MCF 10A (cell line): Measurements from ENCODE around the gene POLA2. TPM values are rescaled to one million over a fixed set of nuclear protein-coding genes. Genes with fewer than 3 reads are reported as not detected.

ENCODE experiments used
- BruUV-seq: library from RNA; stranded (reverse); fragments of 400-500 nt; replicated peaks from 2 replicates; lab custom pipeline; 2021; lab: Mats Ljungman, UMichigan
- CTCF ChIA-PET: fragments of 300-600 bp; sonication (Branson Sonifier 250); formaldehyde crosslinking; extraction: SDS; loops from one replicate; lab custom pipeline; 2021; ENCODE audit warnings: antibody characterized with exemption, inconsistent platforms; lab: Yijun Ruan, JAX
- POLR2A ChIA-PET: fragments of 300-600, 350-650 bp; sonication (Branson Sonifier 250); formaldehyde crosslinking; extraction: SDS; loops from one replicate; lab custom pipeline; 2020; ENCODE audit warnings: antibody characterized with exemption, inconsistent platforms; lab: Yijun Ruan, JAX
- DNase-seq: peaks from one replicate; pipeline ENCODE4 v3.0.0-alpha.2; 2018; ENCODE audit not compliant: unreplicated experiment
- H3K27ac Mint-ChIP-seq: one replicate; pipeline ENCODE4 v1.8.0; 2022; ENCODE audit warnings: mild to moderate bottlenecking, low read depth, mixed read lengths; ENCODE audit not compliant: unreplicated experiment
- H3K27me3 Mint-ChIP-seq: one replicate; pipeline ENCODE4 v1.8.0; 2022; ENCODE audit warnings: mixed read lengths; ENCODE audit not compliant: insufficient read depth, unreplicated experiment
- H3K36me3 Mint-ChIP-seq: one replicate; pipeline ENCODE4 v1.8.0; 2022; ENCODE audit warnings: mild to moderate bottlenecking, moderate library complexity, mixed read lengths; ENCODE audit not compliant: insufficient read depth, unreplicated experiment
- H3K4me1 Mint-ChIP-seq: one replicate; pipeline ENCODE4 v1.8.0; 2022; ENCODE audit warnings: mixed read lengths; ENCODE audit not compliant: insufficient read depth, unreplicated experiment
- H3K4me3 Mint-ChIP-seq: one replicate; pipeline ENCODE4 v1.8.0; 2022; ENCODE audit warnings: mild to moderate bottlenecking, moderate library complexity, mixed read lengths; ENCODE audit not compliant: unreplicated experiment
- H3K9me3 Mint-ChIP-seq: one replicate; pipeline ENCODE4 v1.8.0; 2022; ENCODE audit warnings: mixed read lengths; ENCODE audit not compliant: unreplicated experiment
- intact Hi-C: fragments of 100-400 bp; cut with micrococcal nuclease; formaldehyde crosslinking; loops from 2 replicates; pipeline ENCODE4 v1.14.1; 2022
- total RNA-seq: library from RNA; stranded (reverse); gene quantifications from 2 replicates; pipeline ENCODE4 v1.2.3, GENCODE V29; 2022
- TF ChIP-seq, protein P1 (sequence below): fragments of 200-600 bp; IDR thresholded peaks from one replicate; pipeline ENCODE4 v1.8.0; 2022; ENCODE audit warnings: antibody characterized with exemption, mild to moderate bottlenecking; ENCODE audit not compliant: unreplicated experiment

The POLA2 gene
- total RNA-seq, 1 experiment from 2014 or later = 10.3 TPM

- peak; percentile 20 for DNase-seq
- intact Hi-C loops = no loop called here
- BruUV-seq = no TSS peak
- Mint-ChIP-seq H3K9me3 (no peaks in the 10 kb centered on the region), H3K4me1 (peaks cover 20% of the 10 kb centered on the region), H3K4me3 (no peak overlapping the region), H3K27me3 (no peaks in the 10 kb centered on the region), H3K27ac (peak overlapping the region; percentile 8), H3K36me3 (peaks cover 38% of the 10 kb centered on the region)
- ChIA-PET POLR2A (interaction anchor here (0.6 to 1.1 kb wide), 3 partner anchors 14 to 275 kb away, joined by 3 to 4 read pairs (median 4); partner anchors contain the start of gene ARL2), CTCF (interaction anchor here (2.2 to 2.3 kb wide), 2 partner anchors 26 to 41 kb away, joined by 11 to 13 read pairs; no protein-coding TSS in a partner anchor)
- TF ChIP-seq, protein P1, sequence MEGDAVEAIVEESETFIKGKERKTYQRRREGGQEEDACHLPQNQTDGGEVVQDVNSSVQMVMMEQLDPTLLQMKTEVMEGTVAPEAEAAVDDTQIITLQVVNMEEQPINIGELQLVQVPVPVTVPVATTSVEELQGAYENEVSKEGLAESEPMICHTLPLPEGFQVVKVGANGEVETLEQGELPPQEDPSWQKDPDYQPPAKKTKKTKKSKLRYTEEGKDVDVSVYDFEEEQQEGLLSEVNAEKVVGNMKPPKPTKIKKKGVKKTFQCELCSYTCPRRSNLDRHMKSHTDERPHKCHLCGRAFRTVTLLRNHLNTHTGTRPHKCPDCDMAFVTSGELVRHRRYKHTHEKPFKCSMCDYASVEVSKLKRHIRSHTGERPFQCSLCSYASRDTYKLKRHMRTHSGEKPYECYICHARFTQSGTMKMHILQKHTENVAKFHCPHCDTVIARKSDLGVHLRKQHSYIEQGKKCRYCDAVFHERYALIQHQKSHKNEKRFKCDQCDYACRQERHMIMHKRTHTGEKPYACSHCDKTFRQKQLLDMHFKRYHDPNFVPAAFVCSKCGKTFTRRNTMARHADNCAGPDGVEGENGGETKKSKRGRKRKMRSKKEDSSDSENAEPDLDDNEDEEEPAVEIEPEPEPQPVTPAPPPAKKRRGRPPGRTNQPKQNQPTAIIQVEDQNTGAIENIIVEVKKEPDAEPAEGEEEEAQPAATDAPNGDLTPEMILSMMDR = no peak
Measured at GRCh38 chr11:65288706-65289536, 27.2 kb downstream of the POLA2 start.

GRCh38 chr11:65290448-65291165 lies 28.8 kb downstream of the POLA2 start:
- peak overlapping the region; percentile 72 for H3K27ac Mint-ChIP-seq
- TF ChIP-seq, protein P1 = no peak
- intact Hi-C loops = no loop called here
- DNase-seq = peak; percentile 95
- no peaks in the 10 kb centered on the region for H3K27me3 Mint-ChIP-seq
- ChIA-PET POLR2A (interaction anchor here (0.6 to 5.0 kb wide), 4 partner anchors 12 to 59 kb away, joined by 3 to 21 read pairs (median 4); partner anchors contain the start of gene CDC42EP2), CTCF (interaction anchor here (0.6 to 4.2 kb wide), 9 partner anchors 10 to 240 kb away, joined by 3 to 31 read pairs (median 4); partner anchors contain the start of gene CDC42EP2)
- H3K4me3 Mint-ChIP-seq = no peak overlapping the region
- no peaks in the 10 kb centered on the region for H3K9me3 Mint-ChIP-seq
- no TSS peak for BruUV-seq
- peaks cover 20% of the 10 kb centered on the region for H3K4me1 Mint-ChIP-seq
- H3K36me3 Mint-ChIP-seq = peaks cover 47% of the 10 kb centered on the region

DNA sequence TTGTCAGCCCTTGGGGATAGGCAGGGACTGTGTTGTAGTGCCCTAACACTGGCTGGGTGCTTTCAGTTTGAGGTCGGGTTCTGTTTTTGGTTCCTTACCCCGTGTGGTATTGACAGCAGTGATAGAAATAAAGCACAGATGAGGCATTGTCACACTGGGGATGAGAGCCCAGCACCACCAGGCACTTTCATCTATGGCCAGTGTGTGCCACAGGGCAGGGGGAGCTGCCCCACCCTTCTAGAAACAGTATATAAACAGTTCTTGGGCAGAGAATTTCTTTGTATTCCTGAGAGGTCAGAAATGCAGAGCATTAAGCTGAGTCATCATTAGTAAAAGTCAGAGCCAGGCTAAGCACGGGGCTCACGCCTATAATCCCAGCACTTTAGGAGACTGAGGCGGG lies 29.9 kb downstream of the POLA2 start:
- intact Hi-C loops = no loop called here
- DNase-seq = peak; percentile 68
- TF ChIP-seq, protein P1 = no peak
- no TSS peak for BruUV-seq
- H3K4me1 Mint-ChIP-seq = peaks cover 20% of the 10 kb centered on the region
- H3K4me3 Mint-ChIP-seq = no peak overlapping the region
- H3K36me3 Mint-ChIP-seq = peaks cover 53% of the 10 kb centered on the region
- H3K27me3 Mint-ChIP-seq = no peaks in the 10 kb centered on the region
- CTCF ChIA-PET = interaction anchor here (0.6 to 4.2 kb wide), 6 partner anchors 12 to 218 kb away, joined by 3 to 31 read pairs (median 5); partner anchors contain the start of gene CDC42EP2
- H3K27ac Mint-ChIP-seq = peak overlapping the region; percentile 72
- POLR2A ChIA-PET = interaction anchor here (1.2 to 5.0 kb wide), 2 partner anchors 16 to 24 kb away, joined by 5 to 21 read pairs; partner anchors contain the start of gene CDC42EP2
- H3K9me3 Mint-ChIP-seq = no peaks in the 10 kb centered on the region
